GM06990 (cell line): ENCODE measurements around the gene BABAM2.

Experiments
- DNase-seq: peaks from one replicate; pipeline ENCODE4 v3.0.0-alpha.2; 2011; ENCODE audit not compliant: insufficient read length; ENCODE audit errors: extremely low read depth
- H3K27me3 ChIP-seq: replicated peaks from 2 replicates; pipeline ENCODE4 v1.6.0; 2011; ENCODE audit warnings: low read length; ENCODE audit not compliant: control insufficient read depth, insufficient read depth
- H3K36me3 ChIP-seq: 2 replicates; pipeline ENCODE4 v1.5.1; 2011; ENCODE audit warnings: low read length; ENCODE audit not compliant: control insufficient read depth, insufficient read depth
- H3K4me3 ChIP-seq: replicated peaks from 2 replicates; pipeline ENCODE4 v1.5.1; 2011; ENCODE audit warnings: low read depth, mild to moderate bottlenecking, control low read depth, low read length
- CTCF ChIP-seq: IDR thresholded peaks from 2 replicates; pipeline ENCODE4 v1.5.1; 2011; ENCODE audit warnings: low read length, control low read depth, mild to moderate bottlenecking, inconsistent platforms; ENCODE audit not compliant: insufficient read depth, poor library complexity, severe bottlenecking

Gene BABAM2

DNA sequence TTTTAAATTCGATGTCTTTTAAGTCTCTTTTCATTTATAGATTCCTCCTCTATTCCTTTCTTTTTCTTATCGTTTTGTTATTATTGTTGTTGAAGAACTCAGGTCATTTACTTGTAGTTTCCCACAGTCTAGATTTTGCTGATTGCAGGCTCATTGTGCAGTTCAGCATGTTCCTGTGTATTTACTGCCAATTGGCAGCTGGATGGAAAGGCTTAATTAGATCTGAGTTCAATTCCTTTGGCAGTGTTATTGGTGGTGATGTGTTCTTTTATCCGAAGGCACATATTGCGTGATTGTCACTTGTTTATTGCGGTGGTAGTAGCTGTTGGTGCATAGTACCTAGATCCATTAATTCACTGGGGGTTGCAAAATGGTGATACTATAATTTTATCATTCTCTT is 180.7 kb downstream of the BABAM2 start:
- no peaks in the 10 kb centered on the region for H3K36me3 ChIP-seq
- no peak overlapping the region for H3K4me3 ChIP-seq
- DNase-seq = no peak
- TF ChIP-seq CTCF = no peak
- no peaks in the 10 kb centered on the region for H3K27me3 ChIP-seq

DNA sequence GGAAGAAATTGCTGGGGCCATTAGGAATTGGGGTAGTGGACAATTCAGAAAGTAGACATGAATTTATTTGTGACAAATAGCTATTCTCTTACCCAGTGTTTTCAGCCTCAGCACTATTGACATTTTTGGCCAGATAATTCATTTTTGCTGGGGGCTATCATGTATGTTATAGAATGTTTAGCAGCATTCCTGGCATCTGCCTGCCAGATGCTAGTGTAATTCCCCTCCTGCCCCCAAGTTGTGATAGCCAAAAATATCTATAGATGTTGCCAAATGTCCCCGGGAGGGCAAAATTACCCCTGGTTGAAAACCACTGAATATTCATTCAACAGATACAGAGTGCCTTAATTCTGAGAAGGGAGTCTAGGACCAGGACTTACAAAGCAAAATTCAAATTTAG is 183.6 kb downstream of the BABAM2 start:
- no peak for TF ChIP-seq CTCF
- no peak for DNase-seq
- Histone ChIP-seq H3K4me3 (no peak overlapping the region), H3K36me3 (no peaks in the 10 kb centered on the region), H3K27me3 (no peaks in the 10 kb centered on the region)

- Histone ChIP-seq H3K36me3 (no peaks in the 10 kb centered on the region), H3K27me3 (no peaks in the 10 kb centered on the region), H3K4me3 (no peak overlapping the region)
- no peak for TF ChIP-seq CTCF
- DNase-seq = no peak
These were observed 190.4 kb downstream of the BABAM2 start for GRCh38 chr2:28080911-28081310.

- Histone ChIP-seq H3K36me3 (no peaks in the 10 kb centered on the region), H3K27me3 (no peaks in the 10 kb centered on the region), H3K4me3 (no peak overlapping the region)
- TF ChIP-seq CTCF = no peak
- DNase-seq = no peak
These were observed 191.6 kb downstream of the BABAM2 start for GRCh38 chr2:28082131-28082530.

- Histone ChIP-seq H3K4me3 (no peak overlapping the region), H3K27me3 (no peaks in the 10 kb centered on the region), H3K36me3 (no peaks in the 10 kb centered on the region)
- no peak for TF ChIP-seq CTCF
- no peak for DNase-seq
These were observed 192.9 kb downstream of the BABAM2 start for GRCh38 chr2:28083476-28083875.

DNA sequence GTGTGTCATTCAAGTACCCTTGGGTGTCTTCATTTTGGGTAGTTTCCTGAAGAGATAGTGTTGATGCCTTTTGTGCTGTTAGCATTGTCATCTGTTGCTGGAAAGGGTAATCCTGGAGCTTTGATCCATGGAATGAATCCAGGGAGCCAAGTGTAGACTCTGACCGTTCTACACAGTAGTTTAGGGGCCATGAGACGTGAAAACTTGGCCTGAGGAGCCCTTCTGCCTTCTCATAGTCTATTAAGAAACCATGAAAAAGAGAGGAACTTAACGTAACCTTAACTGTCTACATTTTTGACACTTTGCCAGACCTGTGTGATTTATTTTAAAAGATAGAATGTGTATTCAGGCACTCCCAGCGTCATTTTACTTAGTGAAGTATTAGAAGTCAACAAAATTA is 194.0 kb downstream of the BABAM2 start:
- no peak for DNase-seq
- no peak for TF ChIP-seq CTCF
- no peak overlapping the region for H3K4me3 ChIP-seq
- H3K36me3 ChIP-seq = no peaks in the 10 kb centered on the region
- no peaks in the 10 kb centered on the region for H3K27me3 ChIP-seq
